Activated naive CD8-positive, alpha-beta T cell treated with anti-CD3 and anti-CD28 coated beads, Interleukin-2, amount 50 U/mL, for 16 hours (primary cell): Measurements from ENCODE around the gene NEK3.
"Not testable (repeated sequence)": the region's sequence is repeated elsewhere in the genome, so short reads cannot be mapped to it uniquely, and the experiment has no call there.

Experiments used
- DNase-seq: peaks from one replicate; pipeline ENCODE4 v3.0.0-alpha.2; 2020; ENCODE audit warnings: low read depth, low spot score

The NEK3 gene

DNA sequence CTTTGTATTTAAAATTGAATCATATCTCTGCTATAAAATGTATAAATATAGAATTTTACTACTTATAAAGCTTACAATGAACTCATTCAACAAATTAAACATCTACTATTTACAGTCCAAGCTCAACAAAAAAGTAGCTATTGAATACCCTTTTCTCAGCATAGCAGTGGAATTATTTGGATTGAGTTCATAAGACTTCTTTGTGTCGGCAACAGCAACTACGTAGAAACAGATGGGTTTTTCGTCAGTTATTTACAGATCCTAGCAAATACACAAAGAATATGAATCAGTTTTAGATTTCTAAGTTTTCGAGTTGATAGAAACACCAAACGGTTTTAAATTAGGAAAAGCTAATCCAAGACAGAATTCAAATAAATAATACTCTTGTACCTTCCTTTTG is 10.4 kb upstream of the NEK3 start:
- DNase-seq, result no peak

GRCh38 chr13:52165411-52165810 is 6.0 kb upstream of the NEK3 start:
- DNase-seq, result no peak

DNA sequence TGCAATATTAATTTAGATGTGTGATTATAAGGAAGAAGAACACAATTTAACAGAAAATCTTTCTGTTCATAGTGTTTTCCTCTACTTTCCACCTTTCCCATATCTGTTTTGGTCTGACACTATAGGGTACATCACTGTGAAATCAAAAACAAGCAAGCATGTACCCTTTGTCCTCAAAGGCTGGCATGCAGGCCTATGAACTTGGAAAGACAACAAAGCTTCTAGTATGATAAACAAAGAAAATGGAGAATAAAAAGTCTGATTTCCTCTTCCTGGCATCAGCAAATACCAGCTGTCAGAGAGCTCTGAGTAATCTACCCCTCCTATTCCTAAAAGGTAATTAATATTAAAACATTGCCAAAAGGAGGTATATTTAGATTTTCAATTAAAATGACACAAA is 5.6 kb upstream of the NEK3 start:
- no peak for DNase-seq

DNA sequence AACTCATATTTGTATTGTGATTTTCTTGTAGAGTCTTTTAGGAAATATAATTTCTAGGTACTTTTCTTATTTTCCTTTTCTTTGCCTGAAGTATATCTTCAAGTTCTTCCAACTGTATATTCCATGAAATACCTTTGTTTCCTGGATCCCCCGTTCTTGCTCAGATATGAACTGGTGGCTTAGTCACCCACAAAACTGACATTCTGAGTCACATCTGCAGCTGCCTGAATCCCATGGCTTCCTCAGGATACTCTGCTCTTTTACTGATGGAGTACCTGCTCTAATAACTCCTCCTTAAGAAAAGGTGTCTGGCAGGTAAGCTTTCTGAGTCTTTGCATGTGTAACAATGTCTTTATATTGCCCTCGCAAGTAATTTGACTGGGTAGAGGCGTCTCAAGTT is 4.5 kb upstream of the NEK3 start:
- DNase-seq, result not testable (repeated sequence)

DNA sequence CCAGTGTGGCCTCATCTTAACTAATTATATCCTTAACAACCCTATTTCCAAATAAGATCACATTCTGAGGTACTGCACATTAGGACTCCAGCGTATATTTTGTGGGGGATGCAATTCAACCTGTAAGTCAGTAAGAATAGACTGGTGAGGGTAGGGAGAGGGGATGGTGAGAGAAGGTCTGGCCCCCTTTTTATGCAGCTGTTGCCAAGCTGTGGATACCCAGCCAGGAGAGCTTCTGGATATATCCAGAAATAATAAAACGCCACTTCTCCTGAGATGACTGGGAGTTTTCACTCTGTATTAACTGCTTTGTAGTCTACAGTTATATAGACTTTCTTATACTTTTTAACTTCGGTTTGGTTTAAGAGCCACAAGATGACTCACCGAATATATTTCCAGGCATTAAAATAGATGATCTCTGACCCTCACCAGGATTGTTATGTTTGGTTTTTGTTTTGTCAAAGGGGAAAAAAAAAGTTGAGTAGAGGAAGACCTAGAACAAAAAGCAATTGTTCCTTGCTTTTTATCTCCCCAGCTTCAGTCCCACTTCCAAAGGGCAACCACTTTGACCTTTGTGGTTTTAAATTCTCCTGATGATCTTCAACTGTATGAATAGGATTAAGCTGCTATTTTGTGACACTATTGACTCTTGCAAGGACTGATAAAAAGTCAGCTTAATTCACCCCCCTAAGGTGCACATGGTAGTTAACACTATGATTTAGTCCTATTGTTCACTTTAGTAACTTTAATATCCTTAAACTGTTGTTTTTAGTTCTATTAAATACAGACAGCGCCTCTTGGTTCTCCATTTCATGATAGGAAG is 3.1 kb upstream of the NEK3 start:
- DNase-seq, result no peak

DNA sequence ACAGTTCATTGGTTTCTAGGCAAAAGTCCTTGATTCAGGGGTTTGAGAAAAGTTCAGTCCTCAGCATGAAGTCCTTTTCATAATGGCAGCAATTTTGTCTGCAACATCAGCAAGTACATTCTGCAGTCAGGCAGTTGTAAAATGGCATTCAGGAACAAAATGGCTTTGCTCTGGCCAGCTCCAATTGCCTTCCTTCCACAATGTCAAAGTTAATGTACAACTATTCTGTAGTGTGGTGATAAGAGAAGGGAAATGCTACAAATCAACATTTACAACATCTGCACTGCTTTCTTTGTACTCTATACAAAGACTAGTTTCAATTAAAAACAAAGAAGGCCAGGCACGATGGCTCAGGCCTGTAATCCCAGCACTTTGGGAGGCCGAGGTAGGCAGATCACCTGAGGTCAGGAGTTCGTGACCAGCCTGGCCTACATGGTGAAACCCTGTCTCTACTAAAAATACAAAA is 1.8 kb upstream of the NEK3 start:
- DNase-seq, result no peak

GRCh38 chr13:52160506-52160905 is 1.1 kb upstream of the NEK3 start:
- DNase-seq, result no peak

- DNase-seq, result no peak
Measured at GRCh38 chr13:52160053-52160452, 656 bp upstream of the NEK3 start.

DNA sequence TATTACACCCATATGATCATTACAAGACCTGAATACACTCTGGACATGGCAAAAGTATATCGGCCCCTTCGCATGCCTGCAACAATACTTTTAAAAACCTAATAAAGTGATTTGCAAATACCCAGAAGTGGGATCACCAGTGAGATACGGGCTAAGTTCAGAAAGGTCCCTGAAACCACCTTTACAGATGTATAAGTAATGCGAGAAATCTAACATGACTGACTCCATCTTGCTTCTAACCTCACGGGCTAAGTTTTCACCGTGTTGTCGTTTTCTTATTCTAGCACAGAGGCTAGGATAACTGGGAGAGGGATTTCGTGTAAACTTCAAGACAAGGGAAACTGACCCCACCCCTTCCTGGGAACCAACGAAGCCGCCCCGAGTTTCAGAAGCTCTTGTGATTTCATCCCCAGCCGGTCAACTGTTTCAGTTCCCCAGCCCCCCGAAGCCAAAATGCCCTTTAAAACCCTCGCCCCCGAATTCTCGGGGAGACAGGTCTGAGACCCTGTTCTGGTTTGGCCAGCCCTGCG is 703 bp downstream of the NEK3 start:
- no peak for DNase-seq

GRCh38 chr13:52156724-52157261 is 2.6 kb downstream of the NEK3 start:
- no peak for DNase-seq

DNA sequence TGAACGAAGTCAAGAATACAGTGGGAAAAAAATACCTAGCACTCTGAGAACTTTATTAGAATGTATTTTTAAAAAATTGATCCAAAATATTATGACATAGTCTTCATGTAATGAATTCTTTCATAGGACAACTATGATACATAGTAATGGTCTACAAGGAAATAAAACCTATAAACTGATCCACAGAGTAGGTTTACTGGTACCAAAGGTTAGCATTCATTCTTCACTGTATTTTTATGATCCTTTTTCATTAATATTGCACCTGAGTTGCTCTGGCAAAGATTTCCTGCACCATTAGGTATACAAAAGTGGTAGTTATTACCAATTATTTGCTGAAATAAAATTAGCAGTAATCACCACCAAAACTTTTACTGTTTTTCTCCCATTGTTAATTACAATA is 4.2 kb downstream of the NEK3 start:
- no peak for DNase-seq

- DNase-seq, result no peak
Measured at GRCh38 chr13:52147225-52147624, 12.2 kb downstream of the NEK3 start.

- DNase-seq, result no peak
Measured at GRCh38 chr13:52141299-52141698, 18.1 kb downstream of the NEK3 start.

GRCh38 chr13:52137489-52137888 is 21.9 kb downstream of the NEK3 start:
- no peak for DNase-seq

DNA sequence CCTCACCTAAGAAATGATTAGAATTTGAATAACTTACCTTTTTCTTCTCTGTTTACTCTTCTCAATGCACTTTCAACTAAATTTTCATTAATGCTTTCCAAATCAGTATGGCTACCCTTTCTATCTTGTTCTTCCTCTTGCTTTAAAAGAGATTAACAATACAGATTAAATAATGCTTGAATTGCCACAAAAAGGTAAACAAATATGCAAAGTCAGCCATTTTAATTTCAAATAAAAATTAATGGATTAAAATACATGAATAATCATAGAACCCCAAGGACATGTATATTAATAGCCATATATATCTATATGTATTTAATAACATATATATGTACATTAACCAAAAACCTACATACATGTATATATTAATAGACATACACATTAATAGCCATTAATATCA is 22.6 kb downstream of the NEK3 start:
- DNase-seq, result no peak

- DNase-seq, result no peak
Measured at GRCh38 chr13:52130641-52131040, 28.8 kb downstream of the NEK3 start.

DNA sequence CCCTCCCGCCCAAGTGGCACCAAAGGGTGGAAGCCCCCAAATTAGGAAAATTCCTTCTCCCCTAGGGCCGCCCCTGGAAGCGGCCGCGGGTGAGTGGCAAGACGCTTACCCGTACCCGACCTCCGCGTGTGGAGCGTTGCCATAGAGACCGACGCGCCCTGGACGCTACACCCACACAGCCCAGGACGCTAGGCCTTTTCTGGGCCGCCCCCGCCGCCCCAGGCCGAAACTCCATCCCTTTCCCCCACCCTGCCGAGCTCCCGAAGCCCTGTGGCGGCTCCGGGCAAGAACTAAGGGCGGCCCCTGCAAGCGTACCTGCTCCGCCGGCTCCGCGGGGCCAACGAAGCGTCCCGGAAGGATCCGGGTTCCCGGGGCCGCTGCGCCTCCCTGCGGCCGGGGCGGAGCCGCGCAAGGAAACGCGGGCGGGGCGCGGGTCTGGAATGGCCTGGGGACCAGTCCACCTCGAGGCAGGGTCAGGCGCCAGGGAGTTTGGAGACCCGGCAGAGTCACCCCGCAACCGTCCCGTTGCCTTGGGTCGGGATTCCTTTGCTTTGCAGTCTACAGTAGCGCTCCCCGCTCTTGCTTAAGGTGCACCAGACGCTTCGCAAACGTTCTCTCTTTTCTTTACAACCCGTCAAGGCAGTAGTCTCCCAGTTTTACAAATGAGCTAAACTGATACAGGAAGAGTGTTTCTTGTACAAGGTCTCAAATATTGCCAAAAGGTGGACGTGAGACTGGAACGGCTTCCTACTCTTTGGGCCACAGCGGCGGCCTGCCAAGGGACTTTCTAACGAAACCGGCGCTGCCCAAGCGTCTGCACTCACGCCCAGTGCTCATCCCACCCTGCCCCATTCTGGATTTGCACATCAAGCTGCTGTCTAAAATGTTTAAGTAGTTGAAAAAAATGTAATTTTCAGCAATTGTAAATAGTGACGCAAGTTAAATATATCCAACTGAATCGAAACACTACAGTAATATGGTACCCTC is 30.4 kb downstream of the NEK3 start, which contains the start of gene NEK5:
TSS of gene NEK5 (minus strand) at position 360 of the 987 bp plus-strand sequence. CDS start 1,591 bp downstream, outside the sequence.
- peak; percentile 19 for DNase-seq

- DNase-seq, result peak; percentile 11
Measured at GRCh38 chr13:52127783-52128702, 31.4 kb downstream of the NEK3 start.

- DNase-seq, result no peak
Measured at GRCh38 chr13:52127378-52127777, 32.0 kb downstream of the NEK3 start.

GRCh38 chr13:52125547-52125946 is 33.9 kb downstream of the NEK3 start:
- DNase-seq, result no peak

GRCh38 chr13:52118595-52118994 is 40.8 kb downstream of the NEK3 start:
- DNase-seq, result no peak
